ENCODE data around the gene PCNX1.

DNA sequence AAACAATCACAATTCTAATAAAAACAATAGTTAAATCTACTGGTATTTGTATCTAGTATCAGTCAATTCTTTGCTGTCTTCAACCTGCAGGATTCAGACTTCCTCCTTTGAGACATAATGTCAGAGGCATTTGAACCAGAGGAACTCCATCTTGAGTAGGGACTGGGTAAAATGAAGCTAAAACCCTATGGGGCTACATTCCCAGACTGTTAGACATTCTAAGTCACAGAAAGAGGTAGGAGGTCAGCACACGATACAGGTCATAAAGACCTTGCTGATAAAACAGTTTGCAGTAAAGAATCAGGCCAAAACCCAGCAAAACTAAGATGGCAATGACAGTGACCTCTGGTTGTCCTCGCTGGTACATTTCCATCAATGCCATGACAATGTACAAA lies 49.8 kb upstream of the PCNX1 start:
- no peak for TF ChIP-seq POLR2AphosphoS5 (IDR thresholded peaks at IDR 0.05)
- TF ChIP-seq, protein P1, sequence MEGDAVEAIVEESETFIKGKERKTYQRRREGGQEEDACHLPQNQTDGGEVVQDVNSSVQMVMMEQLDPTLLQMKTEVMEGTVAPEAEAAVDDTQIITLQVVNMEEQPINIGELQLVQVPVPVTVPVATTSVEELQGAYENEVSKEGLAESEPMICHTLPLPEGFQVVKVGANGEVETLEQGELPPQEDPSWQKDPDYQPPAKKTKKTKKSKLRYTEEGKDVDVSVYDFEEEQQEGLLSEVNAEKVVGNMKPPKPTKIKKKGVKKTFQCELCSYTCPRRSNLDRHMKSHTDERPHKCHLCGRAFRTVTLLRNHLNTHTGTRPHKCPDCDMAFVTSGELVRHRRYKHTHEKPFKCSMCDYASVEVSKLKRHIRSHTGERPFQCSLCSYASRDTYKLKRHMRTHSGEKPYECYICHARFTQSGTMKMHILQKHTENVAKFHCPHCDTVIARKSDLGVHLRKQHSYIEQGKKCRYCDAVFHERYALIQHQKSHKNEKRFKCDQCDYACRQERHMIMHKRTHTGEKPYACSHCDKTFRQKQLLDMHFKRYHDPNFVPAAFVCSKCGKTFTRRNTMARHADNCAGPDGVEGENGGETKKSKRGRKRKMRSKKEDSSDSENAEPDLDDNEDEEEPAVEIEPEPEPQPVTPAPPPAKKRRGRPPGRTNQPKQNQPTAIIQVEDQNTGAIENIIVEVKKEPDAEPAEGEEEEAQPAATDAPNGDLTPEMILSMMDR (IDR thresholded peaks at IDR 0.05): no peak
- TF ChIP-seq POLR2A (IDR thresholded peaks at IDR 0.05): no peak
